IPS DF 4.7 (cell line): ENCODE measurements around the gene CRYBG1.
"Not testable (repeated sequence)": the region's sequence is repeated elsewhere in the genome, so short reads cannot be mapped to it uniquely, and the experiment has no call there.

Source experiments
- DNase-seq: peaks from one replicate; pipeline ENCODE4 v3.0.0-alpha.2; 2013; ENCODE audit warnings: low spot score; ENCODE audit errors: extremely low read depth

CRYBG1 gene

GRCh38 chr6:106373502-106374239 lies 13.2 kb downstream of the CRYBG1 start:
- DNase-seq = no peak

GRCh38 chr6:106377061-106377540 lies 16.6 kb downstream of the CRYBG1 start:
- DNase-seq = no peak

GRCh38 chr6:106379951-106380350 lies 19.4 kb downstream of the CRYBG1 start:
- no peak for DNase-seq

GRCh38 chr6:106380407-106380806 lies 19.9 kb downstream of the CRYBG1 start:
- DNase-seq = no peak

- no peak for DNase-seq
These were observed 20.7 kb downstream of the CRYBG1 start for GRCh38 chr6:106381223-106381622.

GRCh38 chr6:106381881-106382280 lies 21.4 kb downstream of the CRYBG1 start:
- no peak for DNase-seq

- DNase-seq = no peak
These were observed 23.1 kb downstream of the CRYBG1 start for GRCh38 chr6:106383573-106383972.

GRCh38 chr6:106385530-106385929 lies 25.0 kb downstream of the CRYBG1 start:
- no peak for DNase-seq

GRCh38 chr6:106387875-106388274 lies 27.4 kb downstream of the CRYBG1 start:
- DNase-seq = no peak

GRCh38 chr6:106390088-106390487 lies 29.6 kb downstream of the CRYBG1 start:
- DNase-seq = no peak

- DNase-seq = no peak
These were observed 36.1 kb downstream of the CRYBG1 start for GRCh38 chr6:106396426-106397220.

GRCh38 chr6:106397431-106397830 lies 36.9 kb downstream of the CRYBG1 start:
- no peak for DNase-seq

- DNase-seq = no peak
These were observed 38.1 kb downstream of the CRYBG1 start for GRCh38 chr6:106398621-106399020.

- DNase-seq = not testable (repeated sequence)
These were observed 44.5 kb downstream of the CRYBG1 start for GRCh38 chr6:106405044-106405443.

GRCh38 chr6:106411056-106411455 lies 50.5 kb downstream of the CRYBG1 start:
- DNase-seq = no peak

GRCh38 chr6:106411643-106412200 lies 51.2 kb downstream of the CRYBG1 start:
- DNase-seq = no peak

- no peak for DNase-seq
These were observed 52.5 kb downstream of the CRYBG1 start for GRCh38 chr6:106413016-106413415.

- DNase-seq = no peak
These were observed 53.2 kb downstream of the CRYBG1 start for GRCh38 chr6:106413722-106414121.

- no peak for DNase-seq
These were observed 55.4 kb downstream of the CRYBG1 start for GRCh38 chr6:106415921-106416320.

- DNase-seq = no peak
These were observed 57.1 kb downstream of the CRYBG1 start for GRCh38 chr6:106417572-106418147.

- DNase-seq = no peak
These were observed 59.5 kb downstream of the CRYBG1 start for GRCh38 chr6:106419900-106420613.
